HG03565 (cell line): ENCODE measurements around the gene SARS1.
A peak's percentile ranks its signal among the peaks of the same experiment; 100 is the strongest.
"Not testable (repeated sequence)": the region's sequence is repeated elsewhere in the genome, so short reads cannot be mapped to it uniquely, and the experiment has no call there.

Source experiments
- ATAC-seq: cut with Tn5 transposase; IDR thresholded peaks from one replicate; pipeline ENCODE4 v1.9.1; 2021; ENCODE audit warnings: mild to moderate bottlenecking, moderate library complexity; ENCODE audit not compliant: unreplicated experiment

The SARS1 gene

DNA sequence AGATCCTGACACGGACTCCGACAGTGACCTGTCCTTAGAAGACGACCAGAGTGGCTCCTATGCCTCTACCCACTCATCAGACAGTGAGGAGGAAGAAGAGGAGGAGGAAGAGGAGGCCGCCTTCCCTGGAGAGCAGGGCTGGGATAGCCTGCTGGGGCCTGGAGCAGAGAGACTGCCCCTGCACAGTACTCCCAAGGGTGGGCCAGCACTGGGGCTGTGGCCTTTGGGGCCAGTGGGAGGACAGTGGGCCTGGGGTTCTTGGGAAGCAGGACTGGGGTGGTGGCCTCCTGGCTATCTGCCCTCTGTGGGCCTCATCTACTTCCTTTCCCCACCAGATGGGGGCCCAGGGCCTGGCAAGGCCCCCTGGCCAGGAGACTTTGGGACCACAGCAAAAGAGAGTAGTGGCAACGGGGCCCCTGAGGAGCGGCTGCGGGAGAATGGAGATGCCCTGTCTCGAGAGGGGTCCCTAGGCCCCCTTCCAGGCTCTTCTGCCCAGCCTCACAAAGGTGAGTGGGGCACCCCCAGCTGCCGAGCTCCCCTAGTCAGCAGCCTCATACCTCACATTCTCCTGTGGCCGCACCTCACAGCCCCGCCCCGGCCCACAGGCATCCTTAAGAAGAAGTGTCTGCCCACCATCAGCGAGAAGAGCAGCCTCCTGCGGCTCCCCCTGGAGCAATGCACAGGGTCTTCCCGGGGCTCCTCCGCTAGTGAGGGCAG is 59.3 kb downstream of the SARS1 start:
- ATAC-seq: no peak

GRCh38 chr1:109273570-109274288 is 60.0 kb downstream of the SARS1 start:
- ATAC-seq: no peak

- no peak for ATAC-seq
Measured at GRCh38 chr1:109274533-109275476, 61.1 kb downstream of the SARS1 start.

DNA sequence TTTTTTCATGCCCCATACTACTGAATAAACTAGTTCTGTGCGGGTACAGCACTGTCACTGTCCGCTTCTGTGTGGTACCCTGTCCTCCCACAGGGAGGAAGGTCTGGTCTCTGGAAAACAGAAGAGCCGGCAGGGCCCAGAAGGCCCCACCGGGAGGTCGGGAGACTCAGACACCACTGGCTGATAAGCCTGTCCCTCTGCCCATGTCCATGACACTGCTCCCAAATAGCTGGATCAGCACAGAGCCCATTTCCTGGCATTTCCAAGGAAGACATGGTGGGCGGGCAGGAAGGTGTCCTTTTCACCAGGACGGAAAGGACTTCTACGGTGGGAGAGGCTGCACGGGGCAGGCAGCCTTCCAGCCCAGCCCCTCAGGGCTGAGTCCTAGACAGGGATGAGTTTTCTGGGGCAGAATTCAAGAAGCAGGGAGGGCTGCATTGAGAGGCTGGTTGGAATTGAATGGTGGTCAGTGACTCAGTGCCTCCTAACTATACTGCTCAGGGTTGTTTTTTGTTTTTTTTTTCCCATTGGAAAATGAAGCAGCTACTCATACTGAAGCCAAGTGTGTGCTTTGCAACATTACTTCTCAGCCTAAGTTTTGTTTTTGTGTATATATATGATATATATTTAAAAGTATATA is 62.1 kb downstream of the SARS1 start:
- no peak for ATAC-seq

DNA sequence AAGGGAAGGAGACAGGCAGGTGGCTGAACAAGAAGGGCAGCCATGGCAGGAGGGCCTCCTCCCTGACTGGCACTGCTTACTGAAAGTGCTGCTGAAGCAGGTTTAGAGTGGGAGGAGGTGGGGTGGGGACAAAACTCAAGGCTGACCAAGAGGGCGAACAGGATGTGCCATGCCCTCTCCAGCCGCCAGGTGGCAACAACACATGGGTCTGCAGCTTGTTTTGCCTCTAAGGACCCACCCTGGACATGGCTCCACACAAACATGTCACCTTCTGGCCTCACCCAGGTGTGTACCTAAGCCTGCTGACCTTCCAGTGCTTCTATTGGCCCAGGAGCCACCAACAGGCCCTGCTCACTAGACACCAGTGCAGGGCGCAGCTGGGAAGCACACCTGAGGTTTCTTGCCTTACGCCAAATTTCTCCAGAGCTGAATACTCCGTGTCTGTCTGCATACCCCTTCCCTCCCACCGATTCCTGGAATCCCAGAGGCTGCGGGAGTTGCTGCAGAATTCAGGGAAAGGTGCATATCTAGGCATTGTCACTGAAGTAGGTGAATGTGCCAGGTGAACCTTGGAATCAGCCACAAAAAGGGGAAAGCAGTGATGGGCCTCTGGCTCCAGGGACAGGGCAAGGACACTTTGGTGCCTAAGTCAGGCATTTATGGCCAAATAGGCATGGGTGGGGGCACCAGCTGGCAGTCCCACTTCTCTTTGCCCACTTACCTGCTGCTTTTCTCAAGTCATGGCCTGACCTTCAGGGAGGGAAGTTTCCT is 63.9 kb downstream of the SARS1 start:
- peak; percentile 51 for ATAC-seq

- ATAC-seq: no peak
Measured at GRCh38 chr1:109279615-109280278, 66.0 kb downstream of the SARS1 start.

DNA sequence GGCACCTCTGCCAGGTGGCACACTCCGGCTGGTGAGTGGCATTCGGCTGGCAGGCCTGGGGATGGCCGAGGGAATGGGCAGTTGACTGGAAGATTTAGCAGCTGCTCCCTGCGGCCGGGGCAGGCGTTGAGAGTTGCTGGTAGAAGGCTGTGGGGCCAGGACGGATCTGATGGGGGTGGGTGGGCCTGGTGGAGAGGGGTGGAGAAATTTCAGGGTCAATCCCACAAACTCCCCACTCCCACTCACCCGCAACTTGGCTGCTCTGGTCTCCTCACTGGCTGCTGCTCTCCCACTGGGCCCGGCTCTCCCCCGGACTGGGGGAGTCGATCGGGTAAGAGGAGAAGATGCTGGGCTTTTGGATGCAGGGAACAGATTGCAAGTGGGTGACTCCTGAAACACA is 67.1 kb downstream of the SARS1 start:
- ATAC-seq: no peak

- no peak for ATAC-seq
Measured at GRCh38 chr1:109281680-109282496, 68.2 kb downstream of the SARS1 start.

DNA sequence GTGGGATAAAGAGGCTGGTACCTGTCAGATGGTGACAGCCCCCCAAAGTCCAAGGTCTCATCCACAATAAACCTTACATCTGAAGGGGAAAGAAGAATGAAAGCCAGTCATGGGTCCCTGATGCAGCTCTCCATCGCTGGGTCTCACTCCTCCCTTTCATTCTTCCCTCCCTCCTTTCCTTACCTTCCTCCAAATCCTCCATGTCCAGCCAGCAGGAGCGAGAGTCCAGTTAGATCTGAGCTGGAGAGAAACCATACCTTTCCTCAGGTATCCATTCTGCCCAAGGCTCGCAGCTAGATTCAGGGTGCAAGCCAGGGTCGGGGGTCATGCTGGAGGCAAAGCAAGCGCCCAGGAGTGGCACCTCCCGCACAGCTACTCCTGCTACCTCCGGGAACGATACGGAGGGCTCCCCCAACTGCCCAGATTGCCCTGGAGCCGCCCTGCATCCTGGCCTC is 68.8 kb downstream of the SARS1 start:
- no peak for ATAC-seq

DNA sequence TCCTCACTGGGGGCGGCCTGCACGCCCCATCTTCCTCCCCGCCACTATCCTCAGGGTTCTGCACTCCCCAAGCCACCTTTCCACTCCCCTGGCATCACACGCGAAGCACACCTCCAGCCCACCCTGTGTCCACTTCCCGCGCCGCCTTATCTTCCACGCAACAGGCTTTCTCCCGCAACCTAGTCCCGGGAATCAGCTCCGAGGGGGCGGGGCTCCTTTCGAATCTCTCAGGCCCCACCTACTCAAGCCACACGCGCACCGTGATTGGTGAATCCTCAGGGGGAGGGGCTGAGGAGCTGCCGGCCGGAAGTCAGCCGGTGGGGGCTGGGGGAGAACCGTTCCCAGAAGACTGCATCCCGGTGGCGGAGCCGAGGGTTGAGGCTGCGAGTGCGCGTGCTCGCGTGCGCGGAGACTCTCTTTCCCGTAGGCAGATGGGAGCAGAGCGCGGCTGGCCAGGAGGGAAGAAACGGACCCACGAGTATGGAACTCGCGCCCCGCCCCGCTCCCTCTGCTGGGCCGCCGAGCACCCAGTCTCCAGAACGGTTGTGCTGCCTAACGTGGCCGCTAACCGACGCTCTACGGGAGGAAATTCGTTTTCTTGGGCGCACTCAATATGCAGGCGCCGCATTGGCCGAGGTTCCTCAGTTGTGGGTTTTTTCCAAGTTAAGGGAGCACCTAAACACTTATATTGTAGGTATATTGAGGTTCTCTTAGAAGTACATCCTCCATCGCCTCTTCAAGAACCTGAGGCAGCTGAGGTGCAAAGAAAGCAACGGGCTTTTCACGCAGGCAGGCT is 69.4 kb downstream of the SARS1 start, which contains the start of gene PSRC1:
Gene PSRC1 (minus strand): TSS at position 194 of the 796 bp plus-strand sequence.
- ATAC-seq: peak; percentile 82

DNA sequence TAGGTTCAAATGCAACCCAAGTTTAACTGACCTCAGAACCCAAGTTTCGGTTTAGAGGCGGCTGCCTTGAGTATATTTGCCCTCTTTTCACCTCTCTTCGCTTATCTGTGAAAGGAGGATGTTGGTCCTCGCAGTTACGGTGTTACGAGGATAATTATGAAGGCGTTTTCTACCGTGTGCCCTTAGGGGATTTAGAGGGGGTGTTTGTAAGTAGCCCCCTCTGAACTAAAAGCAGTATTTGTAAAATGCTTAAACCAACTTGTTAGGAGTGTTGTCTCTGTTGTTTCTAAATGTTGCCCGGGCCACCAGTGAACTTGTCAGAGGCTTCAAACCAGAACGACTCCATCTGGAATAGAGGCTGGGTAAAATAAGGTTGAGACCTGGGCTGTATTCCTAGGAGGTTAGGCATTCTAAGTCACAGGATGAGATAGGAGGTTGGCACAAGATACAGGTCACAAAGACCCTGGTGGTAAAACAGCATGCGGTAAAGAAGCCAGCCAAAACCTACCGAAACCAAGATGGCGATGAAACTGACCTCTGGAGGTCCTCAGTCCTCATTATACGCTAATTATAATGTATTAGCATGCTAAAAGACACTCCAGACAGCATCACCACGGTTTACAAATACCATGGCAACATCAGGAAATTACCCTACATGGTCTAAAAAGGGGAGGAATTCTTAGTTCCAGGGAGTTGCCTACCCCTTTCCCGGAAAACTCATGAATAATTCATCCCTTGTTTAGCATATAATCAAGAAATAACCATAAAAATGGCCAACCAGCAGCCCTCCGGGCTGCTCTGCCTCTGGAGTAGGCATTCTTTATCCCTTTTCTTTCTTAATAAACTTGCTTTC is 70.3 kb downstream of the SARS1 start:
- peak; percentile 12 for ATAC-seq

DNA sequence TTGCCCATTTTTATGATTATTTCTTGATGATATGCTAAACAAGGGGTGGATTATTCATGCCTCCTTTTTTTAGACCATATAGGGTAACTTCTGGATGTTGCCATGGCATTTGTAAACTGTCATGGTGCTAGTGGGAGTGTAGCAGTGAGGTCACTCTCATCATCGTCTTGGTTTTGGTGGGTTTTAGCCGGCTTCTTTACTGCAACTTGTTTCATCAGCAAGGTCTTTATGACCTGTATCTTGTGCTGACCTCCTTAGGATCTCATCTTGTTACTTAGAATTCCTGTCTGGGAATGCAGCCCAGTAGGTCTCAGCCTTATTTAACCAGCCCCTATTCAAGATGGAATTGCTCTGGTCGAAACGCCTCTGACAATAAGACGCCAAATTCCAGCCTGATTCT is 73.0 kb downstream of the SARS1 start:
- not testable (repeated sequence) for ATAC-seq
